ENCODE data around the gene ZNF625.
A peak's percentile ranks its signal among the peaks of the same experiment; 100 is the strongest.

Gene ZNF625

GRCh38 chr19:12156223-12157058 is at the start of gene ZNF625:
Gene ZNF625 (minus strand): TSS chr19:12156734. CDS start chr19:12156558, 176 bp downstream.
- no peaks in the 10 kb centered on the region for H3K27me3 ChIP-seq (ENCODE audit: control insufficient read depth, insufficient read depth, low read length)
- peaks cover 9% of the 10 kb centered on the region for H3K36me3 ChIP-seq (ENCODE audit: control insufficient read depth, low read depth, low read length)
- H3K27ac ChIP-seq (ENCODE audit: low read length), result peak within 1 kb of the TSS; percentile 93
- H3K4me3 ChIP-seq (ENCODE audit: low read length), result peak within 1 kb of the TSS; percentile 94
- H3K9ac ChIP-seq (ENCODE audit: low read length), result peak within 1 kb of the TSS; percentile 96
- H3K4me1 ChIP-seq (ENCODE audit: control insufficient read depth, low read depth, low read length), result peaks cover 7% of the 10 kb centered on the region
- no peaks in the 10 kb centered on the region for H3K9me3 ChIP-seq (ENCODE audit: control insufficient read depth, low read depth, low read length)

GRCh38 chr19:12205296-12205695 is 48.8 kb upstream of the ZNF625 start:
- H3K9me3 ChIP-seq (ENCODE audit: control insufficient read depth, low read depth, low read length), result peaks cover 23% of the 10 kb centered on the region
- no peak overlapping the region for H3K4me3 ChIP-seq (ENCODE audit: low read length)
- no peaks in the 10 kb centered on the region for H3K4me1 ChIP-seq (ENCODE audit: control insufficient read depth, low read depth, low read length)
- H3K9ac ChIP-seq (ENCODE audit: low read length), result no peak overlapping the region
- H3K27ac ChIP-seq (ENCODE audit: low read length), result no peak overlapping the region
- no peaks in the 10 kb centered on the region for H3K36me3 ChIP-seq (ENCODE audit: control insufficient read depth, low read depth, low read length)
- H3K27me3 ChIP-seq (ENCODE audit: control insufficient read depth, insufficient read depth, low read length), result no peaks in the 10 kb centered on the region

GRCh38 chr19:12202250-12202649 is 45.7 kb upstream of the ZNF625 start:
- Histone ChIP-seq H3K4me1 (ENCODE audit: control insufficient read depth, low read depth, low read length) (no peaks in the 10 kb centered on the region), H3K27ac (ENCODE audit: low read length) (no peak overlapping the region), H3K36me3 (ENCODE audit: control insufficient read depth, low read depth, low read length) (no peaks in the 10 kb centered on the region), H3K4me3 (ENCODE audit: low read length) (no peak overlapping the region), H3K9me3 (ENCODE audit: control insufficient read depth, low read depth, low read length) (peaks cover 10% of the 10 kb centered on the region), H3K27me3 (ENCODE audit: control insufficient read depth, insufficient read depth, low read length) (no peaks in the 10 kb centered on the region), H3K9ac (ENCODE audit: low read length) (no peak overlapping the region)

- Histone ChIP-seq H3K4me3 (ENCODE audit: low read length) (no peak overlapping the region), H3K27me3 (ENCODE audit: control insufficient read depth, insufficient read depth, low read length) (no peaks in the 10 kb centered on the region), H3K4me1 (ENCODE audit: control insufficient read depth, low read depth, low read length) (no peaks in the 10 kb centered on the region), H3K36me3 (ENCODE audit: control insufficient read depth, low read depth, low read length) (no peaks in the 10 kb centered on the region), H3K9me3 (ENCODE audit: control insufficient read depth, low read depth, low read length) (peaks cover 7% of the 10 kb centered on the region), H3K9ac (ENCODE audit: low read length) (no peak overlapping the region), H3K27ac (ENCODE audit: low read length) (no peak overlapping the region)
These were observed 43.4 kb upstream of the ZNF625 start for GRCh38 chr19:12199757-12200419.

- Histone ChIP-seq H3K9me3 (ENCODE audit: control insufficient read depth, low read depth, low read length) (peaks cover 7% of the 10 kb centered on the region), H3K4me3 (ENCODE audit: low read length) (no peak overlapping the region), H3K27me3 (ENCODE audit: control insufficient read depth, insufficient read depth, low read length) (no peaks in the 10 kb centered on the region), H3K36me3 (ENCODE audit: control insufficient read depth, low read depth, low read length) (no peaks in the 10 kb centered on the region), H3K27ac (ENCODE audit: low read length) (no peak overlapping the region), H3K9ac (ENCODE audit: low read length) (no peak overlapping the region), H3K4me1 (ENCODE audit: control insufficient read depth, low read depth, low read length) (no peaks in the 10 kb centered on the region)
These were observed 41.6 kb upstream of the ZNF625 start for GRCh38 chr19:12198136-12198535.

- Histone ChIP-seq H3K36me3 (ENCODE audit: control insufficient read depth, low read depth, low read length) (peaks cover 8% of the 10 kb centered on the region), H3K27ac (ENCODE audit: low read length) (no peak overlapping the region), H3K4me3 (ENCODE audit: low read length) (no peak overlapping the region), H3K27me3 (ENCODE audit: control insufficient read depth, insufficient read depth, low read length) (no peaks in the 10 kb centered on the region), H3K9me3 (ENCODE audit: control insufficient read depth, low read depth, low read length) (peaks cover 9% of the 10 kb centered on the region), H3K4me1 (ENCODE audit: control insufficient read depth, low read depth, low read length) (no peaks in the 10 kb centered on the region), H3K9ac (ENCODE audit: low read length) (no peak overlapping the region)
These were observed 38.5 kb upstream of the ZNF625 start for GRCh38 chr19:12194827-12195731.

GRCh38 chr19:12187625-12188024 is 31.1 kb upstream of the ZNF625 start:
- Histone ChIP-seq H3K9ac (ENCODE audit: low read length) (no peak overlapping the region), H3K9me3 (ENCODE audit: control insufficient read depth, low read depth, low read length) (peaks cover 59% of the 10 kb centered on the region), H3K27ac (ENCODE audit: low read length) (no peak overlapping the region), H3K27me3 (ENCODE audit: control insufficient read depth, insufficient read depth, low read length) (no peaks in the 10 kb centered on the region), H3K36me3 (ENCODE audit: control insufficient read depth, low read depth, low read length) (peaks cover 51% of the 10 kb centered on the region), H3K4me3 (ENCODE audit: low read length) (no peak overlapping the region), H3K4me1 (ENCODE audit: control insufficient read depth, low read depth, low read length) (no peaks in the 10 kb centered on the region)

- H3K9me3 ChIP-seq (ENCODE audit: control insufficient read depth, low read depth, low read length), result peaks cover 12% of the 10 kb centered on the region
- peaks cover 3% of the 10 kb centered on the region for H3K36me3 ChIP-seq (ENCODE audit: control insufficient read depth, low read depth, low read length)
- H3K27me3 ChIP-seq (ENCODE audit: control insufficient read depth, insufficient read depth, low read length), result no peaks in the 10 kb centered on the region
- H3K4me3 ChIP-seq (ENCODE audit: low read length), result no peak overlapping the region
- no peak overlapping the region for H3K27ac ChIP-seq (ENCODE audit: low read length)
- H3K9ac ChIP-seq (ENCODE audit: low read length), result no peak overlapping the region
- no peaks in the 10 kb centered on the region for H3K4me1 ChIP-seq (ENCODE audit: control insufficient read depth, low read depth, low read length)
These were observed 23.8 kb upstream of the ZNF625 start for GRCh38 chr19:12180377-12180776.

GRCh38 chr19:12166626-12167025 is 10.1 kb upstream of the ZNF625 start:
- H3K9ac ChIP-seq (ENCODE audit: low read length), result no peak overlapping the region
- H3K36me3 ChIP-seq (ENCODE audit: control insufficient read depth, low read depth, low read length), result peaks cover 3% of the 10 kb centered on the region
- no peaks in the 10 kb centered on the region for H3K9me3 ChIP-seq (ENCODE audit: control insufficient read depth, low read depth, low read length)
- H3K27me3 ChIP-seq (ENCODE audit: control insufficient read depth, insufficient read depth, low read length), result no peaks in the 10 kb centered on the region
- no peak overlapping the region for H3K4me3 ChIP-seq (ENCODE audit: low read length)
- H3K27ac ChIP-seq (ENCODE audit: low read length), result no peak overlapping the region
- H3K4me1 ChIP-seq (ENCODE audit: control insufficient read depth, low read depth, low read length), result peaks cover 4% of the 10 kb centered on the region

GRCh38 chr19:12163826-12164225 is 7.3 kb upstream of the ZNF625 start:
- no peaks in the 10 kb centered on the region for H3K9me3 ChIP-seq (ENCODE audit: control insufficient read depth, low read depth, low read length)
- peaks cover 4% of the 10 kb centered on the region for H3K4me1 ChIP-seq (ENCODE audit: control insufficient read depth, low read depth, low read length)
- no peak overlapping the region for H3K27ac ChIP-seq (ENCODE audit: low read length)
- H3K9ac ChIP-seq (ENCODE audit: low read length), result peak overlapping the region; percentile 81
- H3K36me3 ChIP-seq (ENCODE audit: control insufficient read depth, low read depth, low read length), result peaks cover 3% of the 10 kb centered on the region
- H3K4me3 ChIP-seq (ENCODE audit: low read length), result peak overlapping the region; percentile 82
- no peaks in the 10 kb centered on the region for H3K27me3 ChIP-seq (ENCODE audit: control insufficient read depth, insufficient read depth, low read length)
